NCI-H82 treated with DMSO at 0.1 percent for 48 hours (cell line): ENCODE data around the gene CXorf65.

Experiments
- DNase-seq: peaks from one replicate; lab custom pipeline; 2025; ENCODE audit not compliant: unreplicated experiment; lab: John Stamatoyannopoulos, UW

CXorf65 gene

DNA sequence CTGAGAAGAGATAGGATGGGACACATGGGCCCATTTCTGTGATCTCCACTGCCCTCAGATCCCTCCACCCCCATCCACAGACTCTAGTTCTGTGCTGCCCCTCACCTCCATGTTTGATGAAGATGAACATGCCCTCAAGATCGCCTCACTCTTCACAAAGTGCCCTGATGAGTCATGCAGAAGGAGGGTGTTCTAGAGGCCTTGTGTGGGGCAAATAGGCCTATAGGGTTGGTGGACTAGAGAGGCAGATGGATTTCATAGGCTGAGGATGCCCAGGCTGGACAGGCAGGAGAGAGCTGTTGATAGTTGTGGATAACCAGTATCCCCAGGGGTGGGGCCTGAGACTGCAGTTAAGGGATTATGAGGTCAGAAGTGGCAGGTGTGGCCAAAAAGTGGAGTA, at the start of gene CXorf65:
CXorf65 (minus strand) TSS at position 314 of the 400 bp plus-strand sequence; CDS start at position 130, 184 bp downstream.
- DNase-seq, result no peak

DNA sequence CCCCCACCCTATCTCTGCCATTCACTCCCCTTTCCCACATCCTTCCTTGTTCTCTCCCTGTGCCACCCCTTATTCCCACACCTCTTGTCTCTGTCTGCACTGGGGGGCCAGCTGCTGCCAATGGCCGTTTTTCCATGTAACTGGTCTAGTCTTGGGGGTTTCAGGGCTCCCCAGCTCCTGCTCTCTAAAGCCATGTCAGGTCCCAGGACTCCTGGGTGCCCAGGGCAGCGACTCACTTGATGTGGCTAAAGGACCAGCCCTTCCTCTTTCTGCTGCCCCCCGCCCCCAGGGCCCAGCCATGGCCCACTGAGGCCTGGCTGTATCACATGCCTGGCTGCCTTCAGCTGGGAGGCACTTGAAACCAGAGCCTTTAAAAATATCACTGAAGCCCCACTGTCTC, 48.1 kb upstream of the CXorf65 start:
- no peak for DNase-seq

DNA sequence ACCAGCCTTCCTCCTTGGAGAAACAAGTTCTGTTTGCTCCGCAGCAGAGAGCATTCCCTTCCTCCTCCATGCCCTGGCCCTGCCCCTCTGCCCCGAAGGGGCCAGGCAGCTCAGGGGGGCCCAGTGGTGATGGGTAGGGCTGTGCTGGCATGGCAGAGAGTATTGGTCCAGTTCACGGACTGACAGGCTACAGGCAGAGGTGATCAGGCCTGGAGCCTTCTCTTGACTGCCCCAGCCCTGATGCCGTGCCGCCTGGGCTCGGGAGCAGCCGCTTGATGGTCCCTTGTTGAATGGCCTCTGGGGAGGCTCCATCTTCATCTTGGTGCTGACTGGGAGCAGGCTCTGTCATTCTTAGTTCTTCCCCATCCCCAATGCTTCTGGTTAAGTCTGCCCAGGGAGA, 47.7 kb upstream of the CXorf65 start:
- DNase-seq, result no peak

DNA sequence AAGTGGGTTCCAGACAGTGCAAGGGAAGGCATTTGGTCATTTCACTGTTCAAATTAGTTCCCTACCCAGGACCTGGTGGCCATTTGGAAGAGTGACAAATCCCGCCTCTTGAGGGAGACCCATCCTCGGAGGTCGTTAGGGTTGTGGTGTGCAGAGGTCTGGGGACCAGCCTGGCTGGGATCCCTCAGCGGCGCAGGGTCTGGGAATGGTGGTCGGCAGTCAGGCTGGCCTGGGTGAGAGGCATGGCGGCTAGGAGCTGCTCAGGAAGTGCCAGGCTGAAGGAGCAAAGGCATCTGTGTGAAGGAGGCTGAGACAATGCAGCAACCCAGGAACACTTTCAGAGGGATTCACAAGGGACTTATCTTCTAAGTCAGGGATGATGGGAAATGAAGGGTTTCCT, 44.8 kb upstream of the CXorf65 start:
- DNase-seq, result no peak

DNA sequence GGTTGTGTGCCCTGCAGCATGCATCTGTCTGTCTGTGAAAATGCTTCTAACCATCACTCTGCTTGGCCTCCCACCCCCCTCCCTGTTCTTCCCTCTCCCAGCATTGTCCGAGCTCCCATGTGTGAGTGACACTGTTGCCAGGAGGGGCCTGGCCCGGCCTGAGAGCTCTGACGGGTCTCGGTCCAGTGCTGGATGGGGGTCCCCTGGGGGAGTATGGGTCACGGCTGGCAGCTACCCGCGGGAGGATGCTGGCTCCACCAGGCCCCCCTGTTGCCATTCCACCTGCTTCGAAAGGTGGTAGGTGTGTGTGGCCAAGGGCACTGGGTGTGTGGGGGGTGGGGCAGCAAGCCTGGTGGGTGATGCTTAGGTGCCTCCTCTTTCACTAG, 41.7 kb upstream of the CXorf65 start:
- no peak for DNase-seq

DNA sequence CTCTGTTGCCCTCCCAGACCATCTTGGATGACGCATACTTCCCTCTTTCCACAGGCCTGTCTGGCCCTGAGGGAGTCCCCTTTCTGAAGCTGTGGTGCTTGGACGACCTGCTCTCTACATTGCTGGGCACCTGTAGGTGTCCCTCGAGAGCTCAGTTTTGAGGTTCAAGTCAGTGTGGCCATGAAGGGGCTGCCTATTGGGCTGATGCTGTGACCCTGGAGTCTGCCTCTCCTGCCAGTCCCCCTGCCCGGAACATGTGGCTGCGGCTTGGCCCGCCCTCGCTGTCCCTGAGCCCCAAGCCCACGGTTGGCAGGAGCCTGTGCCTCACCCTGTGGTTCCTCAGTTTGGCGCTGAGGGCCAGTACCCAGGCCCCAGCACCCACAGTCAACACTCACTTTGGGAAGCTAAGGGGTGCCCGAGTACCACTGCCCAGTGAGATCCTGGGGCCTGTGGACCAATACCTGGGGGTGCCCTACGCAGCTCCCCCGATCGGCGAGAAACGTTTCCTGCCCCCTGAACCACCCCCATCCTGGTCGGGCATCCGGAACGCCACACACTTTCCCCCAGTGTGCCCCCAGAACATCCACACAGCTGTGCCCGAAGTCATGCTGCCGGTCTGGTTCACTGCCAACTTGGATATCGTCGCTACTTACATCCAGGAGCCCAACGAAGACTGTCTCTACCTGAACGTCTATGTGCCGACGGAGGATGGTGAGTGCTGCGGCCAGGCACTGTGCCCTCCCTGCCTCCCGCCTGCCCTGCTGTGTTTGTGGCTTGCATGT, 41.1 kb upstream of the CXorf65 start:
- no peak for DNase-seq

DNA sequence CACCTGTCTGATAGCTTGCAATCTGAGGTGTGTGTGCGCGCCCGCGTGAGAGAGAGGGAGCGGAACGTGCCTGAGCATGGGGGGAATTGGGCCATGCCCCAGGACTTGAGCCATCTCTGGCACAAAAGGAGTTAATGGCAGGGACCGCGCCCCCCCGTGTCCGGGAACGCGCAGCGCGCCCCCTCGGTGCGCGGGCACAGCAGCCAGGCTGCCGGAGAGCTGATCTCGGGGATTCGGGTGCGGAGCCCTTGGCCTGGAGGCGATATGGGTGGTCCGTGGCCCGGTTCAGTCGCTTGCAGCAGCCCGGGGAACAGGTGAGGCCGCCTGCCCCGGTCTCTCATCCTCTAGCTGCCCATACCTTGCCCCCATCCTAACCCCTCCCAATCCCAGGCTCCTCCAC, 38.1 kb upstream of the CXorf65 start, which contains the start of gene NLGN3:
NLGN3 (plus strand) TSS at position 191 of the 400 bp plus-strand sequence. CDS start 2,909 bp downstream, outside the sequence.
- DNase-seq, result no peak

DNA sequence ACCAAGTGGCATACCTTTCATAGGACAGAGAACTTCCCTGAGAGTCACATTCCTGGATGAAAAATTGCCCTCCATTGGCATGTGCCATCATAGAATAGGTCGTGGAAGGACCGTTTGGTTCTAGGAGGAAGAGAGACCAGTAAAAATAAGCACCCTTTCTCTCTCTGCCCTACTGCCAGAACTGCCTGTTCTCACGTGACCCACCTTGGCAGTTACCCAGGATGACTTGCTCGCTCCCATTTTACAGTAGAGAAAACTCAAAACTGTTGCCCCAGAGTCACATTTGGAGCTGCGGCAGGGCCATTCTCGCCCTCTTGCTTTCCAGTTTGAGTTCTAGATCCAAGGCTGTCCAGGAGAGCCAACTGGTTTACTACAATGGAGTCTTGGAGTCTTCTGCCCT, 37.0 kb upstream of the CXorf65 start:
- no peak for DNase-seq

DNA sequence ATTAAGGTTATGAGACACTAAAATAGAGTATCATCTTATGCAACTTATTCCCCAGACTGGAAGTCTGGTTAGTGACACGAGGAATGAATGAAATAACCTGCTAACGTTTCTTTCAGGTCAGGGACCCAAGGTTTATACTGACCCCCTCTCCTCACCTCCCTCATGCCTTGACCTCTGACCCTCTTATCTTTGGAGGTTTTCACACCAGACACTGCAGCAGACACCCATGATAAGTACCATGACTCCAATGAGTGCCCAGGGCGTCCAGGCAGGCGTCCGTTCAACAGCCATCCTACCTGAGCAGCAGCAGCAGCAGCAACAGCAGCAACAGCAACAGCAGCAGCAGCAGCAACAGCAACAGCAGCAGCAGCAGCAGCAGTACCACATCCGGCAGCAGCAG, 33.9 kb upstream of the CXorf65 start:
- no peak for DNase-seq

DNA sequence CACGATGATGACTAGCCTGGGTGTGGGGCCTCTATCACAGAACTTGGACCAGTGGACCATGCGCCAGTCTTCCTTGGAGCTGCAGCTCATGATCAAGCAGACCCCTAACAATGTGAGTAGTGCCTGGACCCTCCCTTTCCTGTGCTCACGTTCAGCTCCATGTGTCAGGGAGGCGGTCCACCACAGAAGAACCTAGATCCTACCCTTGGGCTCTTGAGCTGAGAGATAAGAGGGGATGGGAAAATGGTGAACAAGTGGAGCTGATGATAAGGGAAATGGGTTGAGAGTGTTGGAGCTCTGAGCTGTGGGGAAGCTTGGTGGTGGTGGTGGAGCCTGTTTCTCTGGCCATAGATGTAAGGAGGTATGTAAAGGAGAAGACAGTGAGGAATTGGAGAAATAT, 25.0 kb upstream of the CXorf65 start:
- DNase-seq, result no peak

DNA sequence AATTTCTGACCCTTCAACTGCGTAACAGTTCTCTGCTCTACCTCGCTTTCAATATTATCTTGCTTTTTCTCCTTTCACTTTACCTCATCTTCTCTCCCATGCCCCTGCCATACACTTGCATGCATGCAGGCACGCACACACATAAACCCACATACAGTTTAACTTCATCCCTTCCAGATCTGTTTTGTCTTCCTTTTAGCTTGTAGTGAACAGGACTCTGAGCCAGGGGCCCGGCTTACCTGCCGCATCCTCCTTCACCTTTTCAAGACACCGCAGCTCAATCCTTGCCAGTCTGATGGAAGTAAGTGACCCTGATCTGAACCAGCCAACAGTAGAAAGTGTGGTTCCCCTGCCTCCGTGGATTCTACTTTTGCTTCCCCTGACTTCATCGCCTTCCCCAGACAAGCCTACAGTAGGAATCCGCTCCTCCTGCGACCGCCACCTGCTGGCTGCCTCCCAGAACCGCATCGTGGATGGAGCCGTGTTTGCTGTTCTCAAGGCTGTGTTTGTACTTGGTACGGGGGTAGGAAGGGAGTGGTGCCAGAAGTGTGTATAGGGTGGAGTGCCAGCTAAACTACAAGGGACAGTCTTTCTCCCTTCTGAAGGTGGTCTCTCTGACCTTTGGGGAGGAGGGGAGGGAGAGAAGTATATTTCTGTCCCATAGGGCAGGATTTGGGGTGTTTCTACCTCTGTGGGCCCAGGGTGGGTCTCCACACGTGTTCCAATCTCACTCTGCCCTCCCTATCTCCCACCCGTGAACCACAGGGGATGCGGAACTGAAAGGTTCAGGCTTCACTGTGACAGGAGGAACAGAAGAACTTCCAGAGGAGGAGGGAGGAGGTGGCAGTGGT, 22.6 kb upstream of the CXorf65 start:
- DNase-seq, result no peak

DNA sequence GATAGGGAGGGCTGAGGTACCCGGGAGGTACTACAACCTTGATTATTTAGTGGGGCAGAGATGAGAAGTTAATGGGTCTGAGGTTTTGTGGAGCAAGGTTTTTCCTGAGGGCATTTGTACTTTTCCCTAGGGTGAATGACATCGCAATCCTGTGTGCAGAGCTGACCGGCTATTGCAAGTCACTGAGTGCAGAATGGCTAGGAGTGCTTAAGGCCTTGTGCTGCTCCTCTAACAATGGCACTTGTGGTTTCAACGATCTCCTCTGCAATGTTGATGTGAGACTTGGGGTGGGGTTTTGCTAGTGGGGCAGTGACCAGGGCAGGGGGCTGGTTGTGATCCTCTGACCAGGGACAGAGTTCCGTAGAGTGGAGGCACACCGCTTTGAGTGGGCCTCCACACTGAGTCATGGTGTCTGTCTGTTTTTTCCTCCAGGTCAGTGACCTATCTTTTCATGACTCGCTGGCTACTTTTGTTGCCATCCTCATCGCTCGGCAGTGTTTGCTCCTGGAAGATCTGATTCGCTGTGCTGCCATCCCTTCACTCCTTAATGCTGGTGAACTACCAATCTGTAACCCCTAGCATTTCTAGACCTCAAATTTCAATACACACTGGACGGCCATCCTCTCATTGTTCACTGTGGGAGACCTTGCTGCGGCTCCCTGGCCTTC, 21.8 kb upstream of the CXorf65 start:
- no peak for DNase-seq

DNA sequence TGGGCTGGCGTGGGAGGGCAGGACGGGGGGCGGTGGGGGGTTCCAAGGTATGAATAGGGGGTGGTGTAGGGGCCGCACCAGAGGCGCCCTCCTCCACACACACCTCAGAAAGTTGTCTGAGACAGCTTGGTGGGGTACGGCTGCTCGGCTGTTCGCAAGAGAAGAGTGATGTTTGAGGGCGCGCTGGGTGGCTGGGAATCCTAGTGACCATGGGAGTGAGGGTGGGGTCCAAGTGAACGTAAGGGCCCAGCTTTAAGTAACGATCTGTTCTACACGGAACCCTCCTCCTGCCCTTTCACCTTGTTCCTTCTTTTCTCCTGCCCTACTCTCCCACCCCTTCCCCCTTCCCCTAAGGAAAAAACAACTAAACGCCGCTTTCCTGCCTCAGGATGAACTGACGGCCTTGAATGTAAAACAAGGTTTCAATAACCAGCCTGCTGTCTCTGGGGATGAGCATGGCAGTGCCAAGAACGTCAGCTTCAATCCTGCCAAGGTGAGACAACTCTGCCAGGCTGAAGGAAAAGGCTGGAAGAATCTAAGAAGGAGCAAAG, 12.5 kb upstream of the CXorf65 start:
- no peak for DNase-seq

DNA sequence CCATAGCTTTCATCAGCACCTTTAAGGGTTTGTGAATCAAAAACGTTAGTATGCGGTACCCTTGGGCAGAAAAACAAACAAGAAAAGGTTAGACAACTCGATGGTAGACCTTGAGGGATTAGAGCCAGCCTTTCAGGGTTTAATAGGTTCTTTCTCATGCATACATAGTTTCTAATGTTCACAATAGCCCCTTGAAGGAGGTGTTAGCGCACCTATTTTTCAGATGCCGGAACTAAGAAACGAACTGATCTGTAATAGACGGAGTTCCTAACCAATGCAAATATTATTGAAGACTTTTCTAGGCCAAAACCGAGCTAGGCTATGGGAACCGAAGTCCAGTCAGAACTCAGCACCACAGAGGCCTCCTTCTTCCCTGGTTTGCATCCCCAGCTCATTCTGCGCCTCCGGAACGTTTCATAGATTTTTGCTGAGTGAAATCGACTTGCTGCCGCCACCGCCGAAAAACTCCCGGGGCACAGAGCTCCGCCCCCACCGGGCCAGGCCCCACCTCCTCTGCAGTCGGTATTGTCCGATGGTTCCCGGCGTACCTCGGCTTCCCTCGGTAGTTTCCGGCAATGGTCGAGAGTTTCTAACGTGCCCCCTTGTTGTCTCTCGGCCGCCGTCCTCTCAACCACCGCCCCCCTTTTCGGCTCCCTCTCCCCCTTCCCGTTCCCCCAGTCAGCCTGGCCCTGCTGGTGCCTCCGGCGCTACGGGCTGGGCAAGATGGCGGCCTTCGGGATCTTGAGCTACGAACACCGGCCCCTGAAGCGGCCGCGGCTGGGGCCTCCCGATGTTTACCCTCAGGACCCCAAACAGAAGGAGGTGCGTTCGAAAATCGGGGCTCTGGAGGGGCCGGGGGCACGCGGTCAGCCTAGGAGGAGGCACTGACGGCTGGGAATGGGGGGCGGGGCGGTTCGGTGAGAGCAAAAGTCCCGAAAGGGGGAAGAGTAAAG, 11.8 kb upstream of the CXorf65 start, which contains the start of gene MED12:
MED12 (plus strand) TSS at position 565 of the 953 bp plus-strand sequence; CDS start at position 724, 159 bp downstream.
- DNase-seq, result peak; percentile 48

DNA sequence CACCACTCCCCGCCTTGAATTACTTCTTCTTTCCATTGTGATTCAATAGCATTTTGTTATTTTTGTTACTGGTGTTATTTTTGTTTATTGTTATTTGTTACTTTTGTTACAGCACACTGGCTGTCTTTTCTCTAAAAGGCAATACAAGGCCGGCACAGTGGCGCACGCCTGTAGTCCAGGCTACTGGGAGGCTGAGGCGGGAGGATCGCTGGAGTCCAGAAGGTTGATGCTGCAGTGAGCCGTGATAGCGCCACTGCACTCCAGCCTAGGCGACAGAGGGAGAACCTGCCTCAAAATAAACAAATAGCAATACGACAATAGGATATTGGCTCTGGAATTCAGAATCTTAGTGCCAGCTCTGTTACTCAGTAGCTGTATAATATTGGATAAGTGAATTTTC, 10.8 kb upstream of the CXorf65 start:
- no peak for DNase-seq

DNA sequence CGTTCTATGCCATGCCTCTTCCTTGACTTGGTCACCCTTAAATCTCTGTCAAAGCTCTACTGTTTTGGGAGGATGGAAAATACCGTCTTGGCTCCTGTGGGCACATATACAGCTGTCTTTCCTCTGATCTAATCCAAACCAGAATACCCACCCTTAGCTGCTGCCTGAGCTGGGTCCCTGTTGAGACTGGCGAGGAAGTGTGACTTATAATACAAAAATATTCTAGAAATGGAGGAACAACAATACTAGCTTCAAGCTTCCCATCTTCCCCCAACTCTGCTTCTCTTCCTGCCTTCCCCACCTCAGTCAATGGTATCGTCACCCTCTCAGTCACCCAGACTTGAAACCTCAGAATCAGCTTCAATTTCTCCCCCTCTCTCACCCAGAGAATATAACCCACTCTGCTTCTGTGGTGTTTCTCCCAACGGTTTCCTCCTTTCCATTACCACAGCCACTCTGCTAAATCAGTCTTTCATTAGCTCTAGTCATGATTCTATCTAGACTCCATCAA, 5.4 kb upstream of the CXorf65 start:
- DNase-seq, result no peak

DNA sequence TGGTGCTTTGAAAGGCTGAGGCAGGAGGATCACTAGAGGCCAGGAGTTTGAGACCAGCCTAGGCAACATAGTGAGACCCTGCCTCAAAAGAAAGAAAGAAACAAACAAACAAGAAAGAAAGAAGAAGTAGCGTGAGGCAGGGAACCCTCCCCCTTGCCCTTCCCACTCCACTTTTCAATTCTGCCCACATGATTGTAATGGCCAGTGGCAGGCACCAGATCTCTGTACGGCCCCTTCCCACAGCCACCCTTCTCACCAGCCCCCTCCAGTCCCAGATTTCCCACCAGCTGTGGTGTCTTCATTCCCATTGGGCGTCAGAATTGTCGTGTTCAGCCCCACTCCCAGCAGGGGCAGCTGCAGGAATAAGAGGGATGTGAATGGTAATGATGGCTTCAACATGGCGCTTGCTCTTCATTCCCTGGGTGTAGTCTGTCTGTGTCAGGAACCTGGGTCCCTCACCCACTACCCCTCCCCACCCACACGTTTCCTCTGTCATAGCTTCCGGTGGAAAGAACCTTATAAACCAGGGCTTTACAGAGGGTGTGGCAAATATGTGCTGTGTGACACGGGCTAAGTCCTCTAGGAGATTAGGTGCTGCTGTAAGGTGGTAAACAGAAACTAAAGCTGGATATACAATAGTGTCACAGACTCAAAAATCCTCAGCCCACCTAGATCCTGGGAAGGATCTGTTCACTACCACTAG, 4.8 kb upstream of the CXorf65 start, which contains the start of gene IL2RG:
IL2RG (minus strand) TSS at position 437 of the 703 bp plus-strand sequence; CDS start at position 399, 38 bp downstream.
- DNase-seq, result peak; percentile 11

DNA sequence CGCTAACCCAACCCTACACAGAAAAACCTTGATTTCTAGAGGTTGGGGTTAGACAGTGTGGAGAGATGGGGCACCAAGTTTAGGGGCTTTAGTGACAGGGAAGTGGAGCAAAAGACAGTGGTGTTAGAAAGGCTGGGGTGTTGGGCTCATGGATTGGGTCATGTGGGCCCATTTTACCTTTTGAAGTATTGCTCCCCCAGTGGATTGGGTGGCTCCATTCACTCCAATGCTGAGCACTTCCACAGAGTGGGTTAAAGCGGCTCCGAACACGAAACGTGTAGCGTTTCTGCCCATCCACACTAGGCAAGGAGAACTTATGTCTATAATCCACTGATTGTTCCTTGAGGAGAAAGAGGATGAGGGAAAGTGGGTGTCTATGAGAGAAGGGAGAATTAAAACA, 2.5 kb upstream of the CXorf65 start:
- no peak for DNase-seq

DNA sequence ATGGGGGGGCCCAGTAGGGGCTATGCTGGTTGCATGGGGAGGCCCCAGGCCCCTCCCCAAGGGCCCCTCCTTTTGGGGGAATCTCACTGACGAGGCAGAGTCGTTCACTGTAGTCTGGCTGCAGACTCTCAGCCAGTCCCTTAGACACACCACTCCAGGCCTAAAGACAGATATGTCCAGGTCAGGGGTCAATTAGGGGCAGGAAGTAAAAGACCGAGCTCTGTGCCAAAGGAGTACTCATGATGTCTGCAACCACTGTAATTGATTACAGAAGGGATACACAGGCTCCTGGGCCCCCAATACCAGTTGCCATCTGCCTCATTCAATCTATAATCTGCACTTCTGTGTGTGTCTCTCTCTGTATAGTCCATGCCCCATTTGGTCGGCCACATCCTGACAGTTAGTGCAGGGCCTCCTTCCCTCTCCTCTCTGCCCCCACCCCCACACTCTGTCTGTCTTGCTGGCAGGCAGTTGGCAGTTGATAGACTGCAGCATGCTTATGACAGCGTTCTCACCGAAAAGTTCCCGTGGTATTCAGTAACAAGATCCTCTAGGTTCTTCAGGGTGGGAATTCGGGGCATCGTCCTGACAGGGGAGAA, 1.3 kb upstream of the CXorf65 start:
- no peak for DNase-seq
